Esophagus squamous epithelium (tissue), 5 donors: ENCODE measurements around the gene PTPRN2. TPM values are rescaled to one million over a fixed set of nuclear protein-coding genes. Genes with fewer than 3 reads are reported as not detected.

Experiments
- DNase-seq: peaks from one replicate; lab custom pipeline; 2025; lab: John Stamatoyannopoulos, UW
- H3K27ac ChIP-seq, 4 donors: fragments of 200-600 bp; sonication (generic); one replicate each; pipeline ENCODE4 v1.5.1; 2016 to 2019; ENCODE audit warnings: mild to moderate bottlenecking in 1 of 4
- H3K27me3 ChIP-seq, 4 donors: fragments of 200-600 bp; sonication (generic); 1 replicate in 3 of 4; 2 replicates in 1 of 4; pipeline versions ENCODE4 v1.5.1 to v1.6.0; 2017 to 2021; ENCODE audit warnings: antibody characterized with exemption in 1 of 4
- H3K36me3 ChIP-seq, 3 donors: fragments of 200-600 bp; sonication (generic); one replicate each; pipeline ENCODE4 v1.5.1; 2016 to 2019
- H3K4me1 ChIP-seq, 3 donors: fragments of 200-600 bp; sonication (generic); one replicate each; pipeline ENCODE4 v1.5.1; 2017 to 2019
- H3K4me3 ChIP-seq, 4 donors: fragments of 200-600 bp; sonication (generic); 1 replicate in 3 of 4; 2 replicates in 1 of 4; pipeline ENCODE4 v1.5.1; 2016 to 2019; ENCODE audit warnings: mild to moderate bottlenecking in 2 of 4, moderate library complexity in 1 of 4
- H3K9me3 ChIP-seq, 3 donors: fragments of 200-600 bp; sonication (generic); one replicate each; pipeline ENCODE4 v1.5.1; 2016 to 2019
- POLR2A ChIP-seq, 4 donors: fragments of 450-650 bp; IDR thresholded peaks; one replicate each; pipeline ENCODE4 v1.6.1; 2017; ENCODE audit warnings: antibody characterized with exemption in 4 of 4, mild to moderate bottlenecking in 4 of 4, moderate library complexity in 3 of 4
- WGBS, 2 donors: methylation state at CpG; one replicate each; pipeline ENCODE4 v1.1.5; 2018; 5-methylcytosine and 5-hydroxymethylcytosine counted together
- intact Hi-C: fragments of 100-400 bp; cut with DNase I; formaldehyde crosslinking; loops from one replicate; pipeline ENCODE4 v1.15.0; 2022
- total RNA-seq, 4 donors: library from RNA; depleted of rRNA; stranded (reverse); fragments of >200 nt; gene quantifications; one replicate each; pipeline ENCODE4 v1.1.0, GENCODE V29; 2016
- TF ChIP-seq, protein P1 (sequence below), 6 experiments: fragments of 450-650 bp in 4 of 6; fragments of 200-600 bp in 2 of 6; sonication (generic) in 2 of 6; IDR thresholded peaks; one replicate each; pipeline ENCODE4 v1.5.1; 2016 to 2019; ENCODE audit warnings: antibody characterized with exemption in 6 of 6, mild to moderate bottlenecking in 4 of 6, moderate library complexity in 4 of 6
- donor health status: DM: yes; HTN: yes; CAD: no.

The PTPRN2 gene
- total RNA-seq, 4 donors from 2014 or later = 0.38 to 2.7 (median 1.0) TPM

DNA sequence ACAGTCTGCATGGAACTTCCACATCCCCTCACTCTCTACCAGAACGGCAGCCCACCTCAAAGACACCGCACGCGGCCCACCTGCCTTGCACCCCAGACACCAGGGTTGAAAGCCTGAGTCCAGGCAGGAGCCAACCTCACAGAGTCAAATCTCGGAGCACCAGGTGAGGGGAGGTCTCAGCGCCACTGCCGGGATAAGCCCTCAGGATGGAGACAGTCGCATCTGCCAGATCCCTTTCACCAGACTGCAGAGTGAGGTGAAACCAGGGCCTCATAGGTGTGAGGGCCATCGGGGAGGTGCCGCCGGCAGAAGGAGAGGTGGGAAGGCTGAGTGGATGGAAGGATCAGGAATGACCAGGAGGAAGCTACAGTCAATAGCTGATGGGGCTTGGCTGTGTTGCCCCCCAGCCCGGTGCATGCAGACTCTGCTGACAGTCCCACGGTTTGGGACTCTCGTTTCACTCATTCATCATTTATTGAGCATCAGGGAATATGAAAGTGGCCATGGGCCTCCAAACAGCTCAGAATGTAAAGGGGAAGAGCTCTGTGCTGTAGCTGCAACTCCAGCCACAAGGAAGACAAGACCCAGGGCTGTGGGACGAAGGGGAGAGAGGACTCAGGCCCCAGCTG lies 315.0 kb downstream of the PTPRN2 start:
- WGBS, 2 donors = 85 to 87% methylated on average over 7 of the region's 15 CpGs
- Histone ChIP-seq H3K27ac (no peak overlapping the region), H3K9me3 (no peaks in the 10 kb centered on the region), H3K4me3 (no peak overlapping the region), H3K36me3 (no peaks in the 10 kb centered on the region), H3K27me3 (peaks cover 0 to 4% (median 0%) of the 10 kb centered on the region in 4 donors), H3K4me1 (peaks cover 0 to 2% (median 0%) of the 10 kb centered on the region in 3 donors)
- intact Hi-C loops = no loop called here
- no peak for DNase-seq
- no peak for TF ChIP-seq POLR2A (IDR thresholded peaks at IDR 0.05)
- TF ChIP-seq, protein P1, sequence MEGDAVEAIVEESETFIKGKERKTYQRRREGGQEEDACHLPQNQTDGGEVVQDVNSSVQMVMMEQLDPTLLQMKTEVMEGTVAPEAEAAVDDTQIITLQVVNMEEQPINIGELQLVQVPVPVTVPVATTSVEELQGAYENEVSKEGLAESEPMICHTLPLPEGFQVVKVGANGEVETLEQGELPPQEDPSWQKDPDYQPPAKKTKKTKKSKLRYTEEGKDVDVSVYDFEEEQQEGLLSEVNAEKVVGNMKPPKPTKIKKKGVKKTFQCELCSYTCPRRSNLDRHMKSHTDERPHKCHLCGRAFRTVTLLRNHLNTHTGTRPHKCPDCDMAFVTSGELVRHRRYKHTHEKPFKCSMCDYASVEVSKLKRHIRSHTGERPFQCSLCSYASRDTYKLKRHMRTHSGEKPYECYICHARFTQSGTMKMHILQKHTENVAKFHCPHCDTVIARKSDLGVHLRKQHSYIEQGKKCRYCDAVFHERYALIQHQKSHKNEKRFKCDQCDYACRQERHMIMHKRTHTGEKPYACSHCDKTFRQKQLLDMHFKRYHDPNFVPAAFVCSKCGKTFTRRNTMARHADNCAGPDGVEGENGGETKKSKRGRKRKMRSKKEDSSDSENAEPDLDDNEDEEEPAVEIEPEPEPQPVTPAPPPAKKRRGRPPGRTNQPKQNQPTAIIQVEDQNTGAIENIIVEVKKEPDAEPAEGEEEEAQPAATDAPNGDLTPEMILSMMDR (IDR thresholded peaks at IDR 0.05) = no peak

DNA sequence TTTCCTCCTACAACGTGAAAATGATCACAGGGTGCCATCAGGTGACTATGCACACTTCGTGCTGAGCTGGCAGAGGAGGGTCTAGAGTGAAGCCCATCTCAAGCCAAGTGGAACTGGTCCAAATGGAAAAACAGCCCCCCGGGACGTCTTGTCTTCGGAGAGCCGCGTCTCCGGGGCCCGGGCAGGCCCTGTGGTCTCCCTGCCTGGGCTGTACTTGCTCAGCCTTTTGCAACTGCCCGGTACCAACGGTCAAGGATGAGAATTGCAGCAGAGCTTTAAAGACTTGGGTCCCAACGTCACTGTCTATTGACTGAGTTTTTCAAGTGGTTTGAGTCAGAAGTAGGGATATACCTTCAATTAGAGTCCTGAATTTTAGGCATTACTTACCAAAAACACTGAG lies 315.5 kb downstream of the PTPRN2 start:
- Histone ChIP-seq H3K36me3 (no peaks in the 10 kb centered on the region), H3K27ac (no peak overlapping the region), H3K4me1 (peaks cover 0 to 7% (median 0%) of the 10 kb centered on the region in 3 donors), H3K9me3 (no peaks in the 10 kb centered on the region), H3K4me3 (no peak overlapping the region), H3K27me3 (peaks cover 0 to 4% (median 0%) of the 10 kb centered on the region in 4 donors)
- TF ChIP-seq, protein P1 (IDR thresholded peaks at IDR 0.05) = no peak
- no peak for TF ChIP-seq POLR2A (IDR thresholded peaks at IDR 0.05)
- intact Hi-C loops = no loop called here
- WGBS, 2 donors = 52 to 94% methylated on average over 3 to 6 of the region's 12 CpGs
- no peak for DNase-seq

DNA sequence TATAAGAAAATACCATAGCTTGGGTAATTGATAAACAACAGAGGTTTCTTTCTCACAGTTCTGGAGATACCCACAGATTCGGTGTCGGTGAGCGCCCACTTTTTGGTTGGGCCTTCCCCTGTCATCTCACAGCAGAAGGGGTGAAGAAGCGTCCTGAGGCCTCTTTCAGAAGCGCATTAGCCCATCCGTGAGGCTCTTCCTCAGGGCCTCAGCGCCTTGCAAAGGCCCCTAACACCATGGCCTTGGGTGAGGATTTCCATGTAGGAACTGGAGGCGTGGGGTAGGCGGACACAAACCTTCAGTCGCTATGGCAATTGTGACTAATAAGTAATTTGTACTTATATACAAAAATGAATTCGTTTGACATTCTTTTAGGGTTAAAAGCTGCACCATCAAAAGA lies 316.0 kb downstream of the PTPRN2 start:
- Histone ChIP-seq H3K4me1 (peaks cover 0 to 12% (median 0%) of the 10 kb centered on the region in 3 donors), H3K27me3 (peaks cover 0 to 4% (median 0%) of the 10 kb centered on the region in 4 donors), H3K9me3 (no peaks in the 10 kb centered on the region), H3K36me3 (no peaks in the 10 kb centered on the region), H3K4me3 (no peak overlapping the region), H3K27ac (no peak overlapping the region)
- WGBS, 2 donors = 84 to 91% methylated on average over 8 to 10 of the region's 11 CpGs
- intact Hi-C loops = no loop called here
- no peak for DNase-seq
- no peak for TF ChIP-seq POLR2A (IDR thresholded peaks at IDR 0.05)
- TF ChIP-seq, protein P1 (IDR thresholded peaks at IDR 0.05) = no peak

DNA sequence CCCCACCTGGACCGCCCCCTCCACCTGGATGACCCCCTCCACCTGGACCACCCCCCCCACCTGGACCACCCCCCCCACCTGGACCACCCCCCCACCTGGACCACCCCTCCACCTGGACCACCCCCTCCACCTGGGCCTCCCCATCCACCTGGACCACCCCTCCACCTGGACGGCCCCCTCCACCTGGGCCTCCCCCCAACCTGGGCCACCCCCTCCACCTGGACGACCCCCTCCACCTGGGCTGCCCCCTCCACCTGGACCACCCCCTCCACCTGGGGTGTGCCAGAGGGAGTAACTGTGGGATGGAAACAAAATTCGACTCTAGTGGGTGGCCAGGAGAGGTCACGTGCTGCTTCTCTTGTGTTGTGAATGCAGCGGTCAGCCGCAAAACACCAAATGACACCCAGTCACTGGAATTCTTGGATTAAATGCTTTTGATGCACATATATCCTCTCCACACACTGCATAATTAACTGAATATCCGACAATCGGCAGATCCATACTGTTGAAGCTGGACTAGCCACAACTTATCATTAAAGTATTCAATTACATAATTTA lies 316.7 kb downstream of the PTPRN2 start:
- no peaks in the 10 kb centered on the region for H3K9me3 ChIP-seq
- intact Hi-C loops = no loop called here
- peaks cover 0 to 4% (median 0%) of the 10 kb centered on the region in 4 donors for H3K27me3 ChIP-seq
- TF ChIP-seq, protein P1 (IDR thresholded peaks at IDR 0.05) = no peak
- TF ChIP-seq POLR2A (IDR thresholded peaks at IDR 0.05) = no peak
- H3K4me3 ChIP-seq = no peak overlapping the region
- H3K36me3 ChIP-seq = no peaks in the 10 kb centered on the region
- 91 to 100% methylated on average over 2 to 4 of the region's 9 CpGs for WGBS, 2 donors
- peaks cover 0 to 15% (median 0%) of the 10 kb centered on the region in 3 donors for H3K4me1 ChIP-seq
- no peak for DNase-seq
- H3K27ac ChIP-seq = no peak overlapping the region

DNA sequence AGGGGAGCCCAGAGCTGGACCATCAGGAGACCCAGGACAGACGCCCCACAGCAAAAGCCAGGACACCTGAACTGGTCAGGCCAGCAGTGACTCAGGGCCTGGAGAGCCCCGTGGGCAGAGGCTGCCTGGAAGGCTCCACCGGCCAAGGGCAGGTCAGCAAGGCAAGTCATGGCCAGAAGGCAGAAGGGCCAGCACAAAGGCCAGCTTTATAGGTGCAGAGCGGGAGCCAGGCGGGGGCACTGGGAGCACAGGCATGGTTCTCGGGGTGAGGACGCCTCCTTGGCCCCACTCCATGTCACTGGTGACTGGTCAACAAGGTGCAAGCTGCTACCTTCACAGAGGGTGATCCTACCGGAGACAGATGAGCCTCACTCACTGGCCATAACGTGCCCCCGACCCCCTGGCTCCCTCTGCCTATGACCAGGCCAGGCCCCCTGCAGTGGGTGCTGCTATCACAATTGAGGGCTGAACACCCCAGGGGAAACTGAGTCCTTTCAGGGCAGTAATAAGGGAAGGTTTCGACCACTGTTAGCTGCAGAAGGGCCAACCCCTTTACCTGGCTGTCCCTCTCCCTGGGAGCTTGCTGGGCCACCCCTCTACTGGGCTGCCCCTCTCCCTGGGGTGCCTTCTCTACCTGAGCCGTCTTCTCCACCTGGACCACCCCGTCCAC lies 317.4 kb downstream of the PTPRN2 start:
- WGBS, 2 donors = 69 to 73% methylated on average over 6 to 9 of the region's 13 CpGs
- Histone ChIP-seq H3K4me3 (no peak overlapping the region), H3K27ac (no peak overlapping the region), H3K27me3 (peaks cover 0 to 4% (median 0%) of the 10 kb centered on the region in 4 donors), H3K9me3 (no peaks in the 10 kb centered on the region), H3K4me1 (peaks cover 0 to 15% (median 0%) of the 10 kb centered on the region in 3 donors), H3K36me3 (no peaks in the 10 kb centered on the region)
- no peak for DNase-seq
- TF ChIP-seq, protein P1 (IDR thresholded peaks at IDR 0.05) = no peak
- no peak for TF ChIP-seq POLR2A (IDR thresholded peaks at IDR 0.05)
- intact Hi-C loops = no loop called here
